BE2C (cell line): ENCODE data around the gene KRT34.

Experiments
- DNase-seq: peaks from one replicate; pipeline ENCODE4 v3.0.0-alpha.2; 2020
- H3K27me3 ChIP-seq: fragments of 250-450 bp; sonication (Bioruptor Pico); 2 replicates; pipeline ENCODE4 v1.5.1; 2020; ENCODE audit warnings: mild to moderate bottlenecking
- H3K36me3 ChIP-seq: fragments of 250-450 bp; sonication (Bioruptor Pico); 2 replicates; pipeline ENCODE4 v1.5.1; 2020; ENCODE audit warnings: mild to moderate bottlenecking
- H3K4me1 ChIP-seq: fragments of 250-450 bp; sonication (Bioruptor Pico); 2 replicates; pipeline ENCODE4 v1.5.1; 2020
- H3K4me3 ChIP-seq: 2 replicates; pipeline ENCODE4 v1.5.1; 2011; ENCODE audit warnings: low read depth, low read length
- H3K9me3 ChIP-seq: fragments of 250-450 bp; sonication (Bioruptor Pico); 2 replicates; pipeline ENCODE4 v1.5.1; 2020
- TF ChIP-seq, protein P1 (sequence below): IDR thresholded peaks from 2 replicates; pipeline ENCODE4 v1.5.1; 2012; ENCODE audit warnings: mild to moderate bottlenecking, low read depth, low read length

The KRT34 gene

DNA sequence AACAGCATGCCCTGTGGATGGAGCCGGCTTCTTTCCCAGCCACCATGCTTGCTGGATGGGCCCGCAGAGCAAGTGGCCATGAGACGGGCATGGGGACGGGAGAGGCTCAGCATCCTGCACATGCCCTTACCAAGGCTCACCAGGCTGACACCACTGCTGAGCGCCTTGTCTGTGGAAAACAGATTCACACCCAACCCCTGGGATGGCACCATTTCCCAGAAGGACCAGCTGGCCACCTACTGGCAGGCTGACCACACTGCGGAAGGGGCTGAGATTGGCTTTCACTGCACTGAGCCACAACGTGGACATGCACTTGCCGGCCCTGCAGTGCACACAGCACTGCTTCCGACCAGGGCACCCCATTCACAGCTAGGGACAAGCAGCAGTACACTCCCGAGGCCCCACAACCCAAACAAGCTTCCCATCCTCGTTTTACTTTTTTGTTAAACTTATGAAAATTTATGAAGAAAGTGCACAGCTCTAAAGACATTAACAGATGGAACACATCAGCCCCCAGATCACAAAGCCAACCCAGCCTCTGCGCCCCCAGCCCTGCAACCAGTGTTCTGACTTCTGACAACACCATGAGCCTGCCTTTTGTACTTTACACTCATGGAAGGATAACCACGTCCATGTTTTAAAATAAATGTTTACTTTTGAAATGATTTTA, 52.7 kb downstream of the KRT34 start:
- Histone ChIP-seq H3K4me3 (no peak overlapping the region), H3K36me3 (no peaks in the 10 kb centered on the region), H3K9me3 (no peaks in the 10 kb centered on the region), H3K4me1 (no peaks in the 10 kb centered on the region), H3K27me3 (no peaks in the 10 kb centered on the region; the same call in 1 of the 2 replicates)
- TF ChIP-seq, protein P1, sequence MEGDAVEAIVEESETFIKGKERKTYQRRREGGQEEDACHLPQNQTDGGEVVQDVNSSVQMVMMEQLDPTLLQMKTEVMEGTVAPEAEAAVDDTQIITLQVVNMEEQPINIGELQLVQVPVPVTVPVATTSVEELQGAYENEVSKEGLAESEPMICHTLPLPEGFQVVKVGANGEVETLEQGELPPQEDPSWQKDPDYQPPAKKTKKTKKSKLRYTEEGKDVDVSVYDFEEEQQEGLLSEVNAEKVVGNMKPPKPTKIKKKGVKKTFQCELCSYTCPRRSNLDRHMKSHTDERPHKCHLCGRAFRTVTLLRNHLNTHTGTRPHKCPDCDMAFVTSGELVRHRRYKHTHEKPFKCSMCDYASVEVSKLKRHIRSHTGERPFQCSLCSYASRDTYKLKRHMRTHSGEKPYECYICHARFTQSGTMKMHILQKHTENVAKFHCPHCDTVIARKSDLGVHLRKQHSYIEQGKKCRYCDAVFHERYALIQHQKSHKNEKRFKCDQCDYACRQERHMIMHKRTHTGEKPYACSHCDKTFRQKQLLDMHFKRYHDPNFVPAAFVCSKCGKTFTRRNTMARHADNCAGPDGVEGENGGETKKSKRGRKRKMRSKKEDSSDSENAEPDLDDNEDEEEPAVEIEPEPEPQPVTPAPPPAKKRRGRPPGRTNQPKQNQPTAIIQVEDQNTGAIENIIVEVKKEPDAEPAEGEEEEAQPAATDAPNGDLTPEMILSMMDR: peak; percentile 75
- DNase-seq: peak; percentile 63

DNA sequence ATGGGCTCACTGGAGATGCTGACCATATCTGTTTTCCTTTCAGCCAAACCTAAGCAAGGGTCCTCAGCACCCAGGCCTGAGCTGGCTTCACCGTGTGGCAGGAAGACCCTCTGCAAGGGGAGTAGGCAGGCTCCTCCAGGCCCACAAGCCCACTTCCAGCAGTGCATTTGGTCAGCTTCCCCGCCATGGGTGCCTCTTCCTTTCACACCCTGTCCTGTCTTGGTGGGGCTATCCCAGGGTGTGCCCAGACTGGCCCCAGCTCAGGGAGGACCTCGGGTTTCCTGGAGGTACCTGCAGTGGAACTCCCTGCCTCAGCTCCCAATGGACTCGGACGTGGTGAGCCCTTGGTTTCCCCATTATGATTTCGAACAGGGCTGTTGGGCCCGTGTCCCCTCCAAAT, 53.9 kb downstream of the KRT34 start:
- Histone ChIP-seq H3K27me3 (no peaks in the 10 kb centered on the region; the same call in 1 of the 2 replicates), H3K4me1 (no peaks in the 10 kb centered on the region; the same call in 1 of the 2 replicates), H3K9me3 (no peaks in the 10 kb centered on the region), H3K4me3 (no peak overlapping the region), H3K36me3 (no peaks in the 10 kb centered on the region)
- DNase-seq: no peak
- TF ChIP-seq, protein P1: no peak
